HG03378 (cell line): ENCODE data around the gene LCOR.
"Not testable (repeated sequence)": the region's sequence is repeated elsewhere in the genome, so short reads cannot be mapped to it uniquely, and the experiment has no call there.

Experiments
- ATAC-seq: cut with Tn5 transposase; IDR thresholded peaks from one replicate; pipeline ENCODE4 v1.9.1; 2021; ENCODE audit warnings: mild to moderate bottlenecking, moderate library complexity; ENCODE audit not compliant: unreplicated experiment

LCOR gene

DNA sequence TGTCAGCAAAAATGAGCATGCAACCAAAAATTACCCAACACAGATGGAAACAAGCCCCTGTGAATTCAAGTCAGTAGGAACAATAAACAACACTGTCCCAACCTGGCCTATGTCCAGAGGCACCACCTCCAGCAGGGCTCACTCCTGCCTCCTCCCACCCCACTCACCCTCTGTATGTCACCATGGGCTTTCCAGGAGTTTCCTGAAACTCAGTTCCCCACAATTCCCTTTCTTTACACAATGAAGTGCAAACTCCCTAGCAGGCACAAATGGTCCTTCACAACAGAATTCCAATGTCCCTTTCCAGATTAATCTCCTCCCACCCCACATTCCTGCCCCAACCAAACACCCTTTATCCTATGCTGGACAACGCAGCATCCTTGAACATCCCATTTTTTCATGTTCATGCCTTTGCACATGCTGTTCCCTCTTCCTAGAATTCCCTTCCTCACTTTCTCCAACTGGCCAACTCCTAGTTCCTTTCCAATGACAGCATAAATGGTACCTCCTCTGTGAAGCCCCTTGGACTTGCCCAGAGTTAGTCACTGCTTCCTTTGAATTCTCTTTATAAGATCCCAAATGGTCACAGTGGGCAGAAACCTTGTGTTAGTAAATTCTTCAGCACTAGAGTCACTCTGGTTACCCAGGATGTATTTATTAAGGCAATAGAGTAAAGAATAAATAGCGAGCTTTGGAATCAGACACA lies 196.2 kb downstream of the LCOR start:
- ATAC-seq, result no peak

DNA sequence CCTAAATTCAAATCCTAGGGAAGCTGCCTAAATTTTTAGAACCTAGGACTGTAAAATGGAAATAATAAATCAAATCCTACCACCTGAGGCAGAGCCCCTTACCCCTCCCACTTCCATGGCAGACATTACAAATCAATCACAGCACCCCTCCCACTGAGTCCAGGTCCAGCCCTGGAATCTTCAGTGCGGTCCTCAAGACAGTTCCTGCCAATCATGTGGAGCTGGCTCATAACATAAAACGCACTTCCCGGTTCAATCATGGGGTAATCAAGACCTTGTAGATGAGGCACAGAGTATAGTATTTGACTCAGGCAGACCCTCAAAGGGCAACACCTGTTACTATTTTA lies 196.7 kb downstream of the LCOR start:
- no peak for ATAC-seq

DNA sequence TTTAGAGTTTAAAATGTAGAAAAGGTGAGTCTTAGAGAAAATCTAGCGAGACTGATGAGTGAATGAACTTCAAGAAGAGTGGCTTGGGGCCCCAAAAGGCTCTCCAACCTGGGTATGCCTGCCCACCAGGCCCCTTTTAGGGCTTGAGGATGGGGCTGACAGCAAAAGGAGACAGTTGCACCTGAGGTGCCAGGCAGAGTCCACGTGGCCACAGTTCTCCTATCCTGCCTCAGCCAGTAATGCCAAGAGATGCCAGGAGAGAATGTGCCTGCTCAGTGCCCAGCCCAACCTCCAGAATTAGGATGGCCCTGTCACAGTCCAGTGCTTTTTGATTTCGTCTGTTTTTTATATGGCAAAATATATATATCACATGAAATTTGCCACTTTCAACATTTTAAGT lies 197.2 kb downstream of the LCOR start:
- ATAC-seq, result no peak

DNA sequence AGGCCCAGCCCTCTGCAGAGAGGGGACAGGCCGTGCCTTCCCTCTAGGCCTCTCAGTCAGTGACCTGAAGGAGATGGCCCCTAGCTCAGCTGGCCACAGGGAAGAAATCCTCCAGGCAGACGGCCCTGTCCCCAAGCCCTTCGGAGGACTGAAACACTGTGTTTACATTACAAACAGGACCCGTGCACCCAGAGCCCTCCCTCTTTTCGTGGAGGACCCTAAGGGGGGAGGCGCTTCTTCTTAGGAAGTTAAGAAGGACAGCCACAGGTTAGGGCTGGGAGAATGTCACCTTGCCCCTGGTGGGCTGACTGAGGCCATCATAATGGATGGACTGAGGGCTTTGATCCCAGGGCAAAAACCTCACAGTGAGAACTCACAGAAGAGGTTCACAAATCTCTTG lies 198.8 kb downstream of the LCOR start:
- ATAC-seq, result no peak

DNA sequence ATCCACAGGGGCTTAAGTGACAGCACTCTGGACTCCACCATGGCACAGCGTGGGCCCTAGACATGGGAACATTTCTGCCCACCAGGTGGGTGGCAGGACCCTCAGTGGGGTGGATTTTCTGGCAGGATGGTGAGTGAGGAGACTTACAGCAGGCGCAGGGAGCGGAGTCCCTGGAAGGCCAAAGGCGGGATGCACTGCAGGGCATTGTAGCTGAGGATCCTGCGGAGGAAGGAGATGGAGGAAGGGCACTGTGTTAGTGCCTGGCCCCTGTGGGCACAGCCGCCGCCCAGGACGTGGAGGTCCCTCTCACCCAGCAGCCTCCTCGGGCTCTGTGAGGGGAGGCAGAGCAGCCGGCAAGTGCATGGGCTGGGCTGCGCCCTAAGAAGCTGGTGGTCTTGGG lies 199.4 kb downstream of the LCOR start:
- ATAC-seq, result no peak

DNA sequence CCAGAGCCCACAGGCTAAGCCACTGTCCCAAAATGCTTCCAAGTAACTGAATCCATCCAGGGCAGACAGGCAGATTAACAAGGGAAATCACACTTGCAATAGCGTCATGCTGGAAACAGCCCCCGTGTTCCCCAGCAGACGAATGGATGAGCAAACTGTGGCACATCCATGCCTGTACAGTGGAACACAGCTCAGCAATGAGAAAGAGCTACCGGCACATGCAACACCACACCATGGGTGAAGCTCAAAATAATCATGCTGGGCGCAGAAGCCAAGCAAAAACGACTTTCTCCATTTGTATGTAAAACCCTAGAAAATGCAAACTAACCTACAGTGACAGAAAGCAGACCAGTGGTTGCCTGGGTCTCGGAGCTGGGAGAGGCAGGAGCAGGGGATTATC lies 200.5 kb downstream of the LCOR start:
- no peak for ATAC-seq

DNA sequence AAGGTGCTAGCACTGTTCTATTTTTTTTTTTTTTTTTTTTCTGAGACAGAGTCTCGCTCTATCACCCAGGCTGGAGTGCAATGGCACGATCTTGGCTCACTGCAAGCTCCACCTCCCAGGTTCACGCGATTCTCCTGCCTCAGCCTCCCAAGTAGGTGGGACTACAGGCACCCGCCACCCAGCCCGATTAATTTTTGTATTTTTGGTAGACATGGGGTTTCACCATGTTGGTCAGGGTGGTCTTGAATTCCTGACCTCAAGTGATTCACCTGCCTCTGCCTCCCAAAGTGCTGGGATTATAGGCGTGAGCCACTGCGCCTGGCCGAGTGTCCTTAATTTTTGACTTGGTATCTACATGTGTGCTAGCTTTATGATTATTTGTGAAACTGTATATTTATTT lies 201.7 kb downstream of the LCOR start:
- not testable (repeated sequence) for ATAC-seq

DNA sequence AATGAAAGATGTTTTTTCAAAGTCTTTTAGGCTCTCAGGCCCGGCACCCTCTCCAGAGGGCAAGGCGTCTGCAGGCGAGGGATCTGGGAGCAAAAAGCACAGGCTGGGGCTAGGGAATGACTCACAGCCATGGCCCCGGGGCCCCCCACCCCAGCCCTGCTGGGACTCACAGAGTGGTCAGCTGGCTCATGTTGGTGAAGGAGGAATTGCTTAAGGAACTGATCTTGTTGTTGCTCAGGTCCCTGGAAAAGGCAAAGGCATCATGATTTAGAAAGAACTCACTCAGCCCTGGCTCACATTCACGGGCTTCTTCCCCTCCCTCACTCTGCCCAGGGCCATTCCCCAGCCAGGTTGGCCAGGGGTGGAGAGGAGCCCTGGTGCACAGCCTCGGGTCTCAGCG lies 202.2 kb downstream of the LCOR start:
- no peak for ATAC-seq

DNA sequence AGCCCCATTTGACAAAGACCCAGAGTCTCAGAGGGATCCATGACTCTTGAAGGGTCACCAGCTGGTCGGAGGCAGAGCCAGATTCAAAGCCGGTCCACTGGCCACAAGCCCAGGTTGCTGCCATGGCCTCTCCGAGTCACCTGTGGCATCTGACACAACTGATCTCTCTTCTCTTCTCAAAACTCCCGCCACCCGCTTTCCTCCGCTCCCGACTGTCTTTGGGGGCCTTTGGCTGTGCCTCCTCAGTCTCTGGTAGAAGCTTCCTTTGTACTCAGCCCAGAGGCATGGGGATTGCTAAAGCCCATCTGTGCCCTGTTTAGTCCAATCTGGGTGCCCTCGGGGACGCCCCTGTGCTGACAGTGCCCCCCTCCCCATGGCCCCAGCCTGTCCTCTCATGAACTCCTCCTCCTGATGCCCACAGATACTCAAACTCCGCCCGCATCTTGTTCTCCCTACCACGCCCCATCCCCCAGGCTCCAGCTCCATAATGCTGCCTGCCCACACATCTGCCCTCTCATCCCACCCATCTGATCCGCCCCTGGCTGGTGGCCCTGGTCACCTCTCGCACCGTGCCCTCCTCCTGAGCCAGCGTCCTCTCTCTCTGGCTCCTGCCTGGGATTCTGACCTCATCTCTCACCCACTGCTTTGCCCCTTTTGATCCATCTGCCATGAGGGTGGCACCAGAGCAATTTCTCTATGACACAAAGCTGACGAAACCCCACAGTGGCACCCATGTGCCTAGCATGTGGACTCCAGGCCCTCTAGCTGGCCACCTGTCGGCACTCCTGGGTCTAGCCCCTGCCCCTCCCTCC lies 203.1 kb downstream of the LCOR start:
- ATAC-seq, result no peak

DNA sequence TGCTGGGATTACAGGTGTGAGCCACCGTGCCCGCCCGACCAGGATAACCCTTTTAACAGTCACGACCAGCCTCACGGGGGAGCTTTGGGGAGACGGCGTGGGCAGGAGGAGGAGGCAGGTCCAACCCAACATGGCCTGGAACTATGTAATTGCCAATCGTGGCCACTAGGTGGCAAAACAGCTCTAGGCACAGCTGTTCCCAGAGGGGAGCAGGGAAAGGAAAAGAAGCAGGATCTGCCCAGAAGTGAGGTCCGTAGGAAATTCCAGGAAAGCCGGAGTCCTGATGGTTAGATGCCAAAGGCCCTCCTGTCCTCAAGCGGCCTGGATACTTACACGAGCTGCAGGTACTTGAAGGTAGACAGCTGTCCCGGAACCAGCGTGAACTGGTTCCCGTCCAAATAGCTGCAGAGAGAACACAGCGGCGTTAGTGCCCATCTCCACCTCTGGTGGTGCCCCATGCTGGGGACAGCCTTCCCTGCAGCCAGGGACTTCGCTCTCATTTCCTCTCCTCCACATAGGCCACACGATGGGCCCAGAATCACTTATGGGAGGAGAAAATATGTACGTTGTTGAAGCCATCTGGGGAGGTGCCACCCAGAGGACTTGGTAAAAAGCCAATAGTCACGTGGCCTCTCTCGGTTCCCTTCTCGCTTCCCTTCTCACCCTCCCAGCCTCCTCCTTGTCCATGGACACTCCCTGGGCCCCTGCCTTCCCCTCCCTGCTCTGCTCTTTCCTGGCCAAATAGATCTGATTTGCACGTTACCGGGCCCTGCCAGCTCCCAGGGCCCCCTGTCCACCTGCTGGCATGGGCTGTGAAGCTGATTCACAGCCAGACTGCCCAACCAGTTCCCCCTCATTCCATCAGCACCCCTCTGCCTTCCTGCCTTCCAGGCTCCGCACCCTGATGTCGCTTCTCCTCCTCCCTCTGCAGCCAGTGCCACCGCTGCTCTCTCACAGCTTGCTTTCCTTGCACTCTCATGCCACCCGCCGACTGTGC lies 205.6 kb downstream of the LCOR start:
- no peak for ATAC-seq

DNA sequence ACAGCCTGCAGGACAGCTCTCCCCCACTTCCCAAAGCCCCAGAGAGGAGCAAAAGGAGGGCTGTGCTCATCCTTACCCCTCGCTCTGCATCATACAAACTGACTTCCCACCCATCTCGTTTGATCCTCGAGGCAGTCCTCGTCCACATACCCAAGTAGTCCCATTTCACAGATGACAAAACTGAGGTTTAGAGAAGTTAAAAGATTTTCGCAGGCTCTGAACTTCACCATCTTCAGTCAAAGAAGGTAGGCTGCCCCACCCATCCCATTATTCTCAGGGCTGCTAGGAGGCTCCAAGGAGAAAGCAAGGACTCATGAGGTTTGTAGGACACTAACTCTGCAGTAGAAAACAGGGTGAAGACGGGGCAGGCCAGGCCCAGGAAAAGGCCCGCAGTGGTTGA lies 206.6 kb downstream of the LCOR start:
- no peak for ATAC-seq

DNA sequence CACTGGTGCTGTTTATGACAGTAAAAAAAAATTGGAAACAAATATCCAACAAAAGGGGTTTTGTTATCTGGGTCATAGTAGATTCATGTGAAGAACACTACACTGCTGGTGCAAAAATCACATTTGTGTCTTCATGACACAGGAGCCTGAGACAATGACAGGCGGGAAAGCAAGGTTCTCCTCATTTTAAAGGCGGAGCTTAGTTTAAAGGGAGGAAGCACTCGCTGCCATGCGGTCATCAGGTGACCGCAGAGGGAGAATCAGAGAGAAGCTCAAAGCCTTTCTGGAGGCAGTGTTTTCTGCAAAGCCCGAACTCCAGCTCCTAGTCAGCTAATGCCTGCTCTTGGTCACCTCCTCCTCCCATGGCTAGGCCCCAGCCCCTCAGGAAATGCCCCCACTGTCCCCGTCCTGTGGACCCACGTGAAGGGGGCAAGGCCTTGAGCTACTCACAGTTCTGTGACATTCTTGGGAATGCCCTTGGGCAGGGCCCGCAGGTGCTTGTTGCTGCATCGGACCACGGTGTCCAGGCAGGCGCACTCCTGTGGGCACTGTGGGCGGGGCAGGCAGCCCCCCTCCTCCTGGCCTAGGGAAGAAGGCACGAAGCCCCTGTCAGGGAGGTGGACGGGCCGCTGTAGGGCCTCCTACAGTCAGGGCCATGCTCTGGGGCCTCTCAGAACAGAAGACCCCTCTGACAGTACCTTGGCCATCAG lies 207.6 kb downstream of the LCOR start:
- ATAC-seq, result no peak

DNA sequence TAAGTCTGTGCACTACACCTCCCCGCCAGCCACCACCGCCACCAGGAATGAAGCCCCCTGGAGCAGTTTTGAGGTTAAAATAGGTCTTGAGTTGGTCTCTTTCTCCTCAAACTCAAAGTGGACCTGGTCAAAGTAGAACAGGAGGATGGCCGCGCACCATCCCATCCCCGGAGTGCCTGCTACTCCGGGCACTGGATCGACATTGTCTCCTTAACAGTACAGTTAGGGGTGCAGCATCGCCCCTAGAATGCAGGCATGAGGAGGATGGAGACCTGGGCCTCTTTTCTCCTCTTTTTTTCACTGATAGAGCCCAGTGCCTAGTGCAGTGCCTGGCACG lies 208.1 kb downstream of the LCOR start:
- no peak for ATAC-seq

DNA sequence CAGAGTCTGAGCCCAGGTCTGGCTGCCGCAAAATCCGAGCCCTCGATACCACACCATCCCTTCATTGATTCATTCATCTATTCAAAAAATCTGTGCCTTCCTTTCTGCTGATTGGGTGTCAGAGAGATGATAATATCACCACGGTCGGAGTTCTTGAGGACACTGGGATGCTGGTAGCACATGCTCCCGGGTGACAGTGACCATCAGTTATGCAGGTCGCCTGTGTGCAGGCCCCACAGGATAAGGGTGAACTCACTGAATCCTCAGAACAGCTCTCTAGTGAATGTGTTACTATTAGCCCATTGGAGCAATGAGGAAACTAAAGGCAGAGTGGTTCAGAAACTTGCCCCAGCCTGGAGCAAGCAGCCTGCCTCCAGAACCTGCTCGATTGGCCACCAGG lies 208.6 kb downstream of the LCOR start:
- ATAC-seq, result no peak

DNA sequence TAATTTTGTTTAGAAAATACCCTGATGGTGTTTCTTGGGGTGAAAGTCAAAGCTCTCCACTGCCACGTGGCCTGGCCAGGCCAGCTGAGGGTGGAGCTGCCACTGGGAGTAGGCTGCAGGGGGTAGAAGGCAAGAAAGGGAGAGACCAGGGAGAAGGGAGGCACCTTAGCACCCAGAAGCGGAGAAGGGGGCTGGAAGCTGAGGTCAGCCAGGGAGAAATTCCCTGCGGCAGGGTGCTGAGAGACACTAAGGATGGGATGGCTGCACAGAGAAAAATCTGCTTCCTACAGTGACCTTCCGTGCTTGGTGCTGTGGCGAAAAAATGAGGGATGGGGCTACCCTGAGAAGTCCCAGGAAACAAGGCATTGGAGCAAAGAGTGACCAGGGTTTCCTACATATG lies 210.0 kb downstream of the LCOR start:
- ATAC-seq, result no peak

DNA sequence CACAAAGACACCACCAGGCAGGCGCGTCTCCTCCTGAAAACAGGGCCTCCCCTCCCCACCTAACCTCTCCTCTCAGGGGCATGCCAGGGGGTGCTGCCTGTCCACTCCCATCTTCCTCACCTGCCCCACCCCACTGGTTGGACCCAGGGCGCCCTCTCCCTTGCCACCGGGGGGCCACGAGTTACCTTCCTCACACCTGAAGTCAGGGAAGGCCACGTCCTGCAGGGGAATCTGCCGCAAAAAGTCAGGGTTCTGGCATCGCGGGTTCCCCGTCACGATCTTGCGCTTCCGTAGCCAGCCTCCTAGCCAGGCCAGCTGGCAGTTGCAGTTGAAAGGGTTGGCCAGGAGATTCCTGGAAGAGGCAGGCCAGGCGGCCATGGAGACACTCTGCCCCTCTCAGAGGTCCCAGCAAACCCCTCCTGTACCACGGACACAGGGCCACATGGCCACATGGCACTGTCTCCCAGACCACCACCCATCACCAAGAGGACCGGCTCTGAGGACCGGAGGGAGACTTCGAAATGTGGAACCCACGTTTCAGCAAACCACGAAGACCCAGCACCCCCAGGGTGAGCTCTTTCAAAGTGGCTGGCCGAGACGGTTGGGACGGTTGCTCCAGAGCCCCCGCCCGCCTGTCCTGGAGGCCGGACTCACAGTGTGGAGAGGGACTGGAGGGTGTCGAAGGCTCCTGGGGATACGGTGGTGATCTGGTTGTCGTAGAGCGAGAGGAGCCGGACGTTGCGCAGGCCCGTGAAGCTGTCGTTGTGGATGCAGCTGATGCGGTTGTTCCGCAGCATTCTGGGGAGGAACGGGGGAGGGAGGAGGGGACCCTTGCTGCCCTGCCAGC lies 210.8 kb downstream of the LCOR start:
- ATAC-seq, result no peak

DNA sequence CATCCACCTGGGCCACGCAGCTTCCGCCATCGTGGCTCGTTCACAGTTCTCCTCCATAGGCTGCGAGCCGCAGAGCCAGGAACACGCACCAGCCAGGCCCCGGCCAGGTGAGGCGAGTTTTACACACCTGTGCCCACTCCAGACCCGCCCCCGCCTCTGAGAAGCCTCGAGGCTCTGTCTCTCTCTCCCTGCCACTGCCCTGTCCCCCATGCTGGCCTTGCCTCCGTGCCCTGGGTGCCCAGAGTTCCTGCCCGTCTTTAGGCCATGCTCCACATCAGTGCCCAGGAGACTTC lies 211.4 kb downstream of the LCOR start:
- no peak for ATAC-seq
